HG03064 (cell line): ENCODE results near the gene INHBB.

ENCODE experiments used
- ATAC-seq: cut with Tn5 transposase; IDR thresholded peaks from one replicate; pipeline ENCODE4 v1.9.1; 2021; ENCODE audit warnings: low read depth; ENCODE audit not compliant: unreplicated experiment

The INHBB gene

GRCh38 chr2:120336749-120337148 is 9.2 kb upstream of the INHBB start:
- ATAC-seq = no peak

GRCh38 chr2:120338015-120338414 is 7.9 kb upstream of the INHBB start:
- ATAC-seq = no peak

- no peak for ATAC-seq
Measured at GRCh38 chr2:120341977-120342376, 4.0 kb upstream of the INHBB start.

- no peak for ATAC-seq
Measured at GRCh38 chr2:120342446-120342845, 3.5 kb upstream of the INHBB start.

- ATAC-seq = no peak
Measured at GRCh38 chr2:120343100-120343432, 2.9 kb upstream of the INHBB start.

GRCh38 chr2:120343433-120344105 is 2.4 kb upstream of the INHBB start:
- no peak for ATAC-seq

- ATAC-seq = no peak
Measured at GRCh38 chr2:120344214-120344975, 1.5 kb upstream of the INHBB start.

- ATAC-seq = no peak
Measured at GRCh38 chr2:120344976-120345581, 857 bp upstream of the INHBB start.

- no peak for ATAC-seq
Measured at GRCh38 chr2:120345608-120346007, 328 bp upstream of the INHBB start.

GRCh38 chr2:120346667-120347358 is 877 bp downstream of the INHBB start:
- no peak for ATAC-seq

- no peak for ATAC-seq
Measured at GRCh38 chr2:120347396-120348060, 1.6 kb downstream of the INHBB start.

- no peak for ATAC-seq
Measured at GRCh38 chr2:120348134-120348736, 2.3 kb downstream of the INHBB start.

- ATAC-seq = no peak
Measured at GRCh38 chr2:120348737-120349439, 3.0 kb downstream of the INHBB start.

GRCh38 chr2:120349440-120349921 is 3.5 kb downstream of the INHBB start:
- no peak for ATAC-seq

GRCh38 chr2:120350080-120350479 is 4.1 kb downstream of the INHBB start:
- no peak for ATAC-seq

- no peak for ATAC-seq
Measured at GRCh38 chr2:120350801-120351320, 4.9 kb downstream of the INHBB start.

- ATAC-seq = no peak
Measured at GRCh38 chr2:120352696-120353590, 7.0 kb downstream of the INHBB start.

- ATAC-seq = no peak
Measured at GRCh38 chr2:120353591-120353898, 7.6 kb downstream of the INHBB start.

- no peak for ATAC-seq
Measured at GRCh38 chr2:120353931-120354330, 8.0 kb downstream of the INHBB start.
